ENCODE measurements around the gene DIP2B.

Gene DIP2B

DNA sequence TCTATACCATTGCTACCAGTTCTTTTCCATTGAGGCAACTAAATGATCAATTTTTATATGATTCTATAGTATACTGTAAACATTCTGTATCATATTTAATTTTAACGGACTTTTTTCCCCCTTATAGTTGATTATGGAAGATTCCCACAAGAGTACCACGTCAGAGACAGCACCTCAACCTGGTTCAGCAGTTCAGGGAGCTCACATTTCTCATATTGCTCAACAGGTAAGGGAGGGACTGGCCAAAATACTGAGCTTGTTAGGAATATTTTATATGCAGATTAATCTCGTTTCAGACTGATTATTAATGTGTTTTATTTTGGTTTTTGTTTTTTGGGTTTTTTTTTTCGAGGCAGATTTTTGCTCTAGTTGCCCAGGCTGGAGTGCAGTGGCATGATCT, 275.2 kb downstream of the DIP2B start:
- no peak for DNase-seq

DNA sequence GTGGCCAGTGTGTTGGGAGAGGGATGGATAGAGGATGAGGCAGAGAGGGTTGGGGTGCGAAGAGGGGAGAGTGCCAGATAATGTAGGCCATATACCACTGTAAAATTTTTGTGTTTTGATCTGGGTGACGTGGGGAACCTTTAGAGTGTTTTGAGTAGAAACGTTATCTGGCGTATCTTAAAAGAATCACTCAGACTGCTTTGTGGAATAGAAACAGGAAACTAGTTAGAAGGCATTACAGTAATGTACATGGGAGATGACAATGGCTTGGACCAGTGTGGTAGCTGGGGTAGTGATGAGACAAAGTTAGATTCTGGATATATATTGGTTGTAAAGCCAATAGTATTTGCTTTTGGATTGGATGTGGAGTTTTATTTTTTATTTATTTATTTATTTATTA, 279.7 kb downstream of the DIP2B start:
- DNase-seq = no peak

DNA sequence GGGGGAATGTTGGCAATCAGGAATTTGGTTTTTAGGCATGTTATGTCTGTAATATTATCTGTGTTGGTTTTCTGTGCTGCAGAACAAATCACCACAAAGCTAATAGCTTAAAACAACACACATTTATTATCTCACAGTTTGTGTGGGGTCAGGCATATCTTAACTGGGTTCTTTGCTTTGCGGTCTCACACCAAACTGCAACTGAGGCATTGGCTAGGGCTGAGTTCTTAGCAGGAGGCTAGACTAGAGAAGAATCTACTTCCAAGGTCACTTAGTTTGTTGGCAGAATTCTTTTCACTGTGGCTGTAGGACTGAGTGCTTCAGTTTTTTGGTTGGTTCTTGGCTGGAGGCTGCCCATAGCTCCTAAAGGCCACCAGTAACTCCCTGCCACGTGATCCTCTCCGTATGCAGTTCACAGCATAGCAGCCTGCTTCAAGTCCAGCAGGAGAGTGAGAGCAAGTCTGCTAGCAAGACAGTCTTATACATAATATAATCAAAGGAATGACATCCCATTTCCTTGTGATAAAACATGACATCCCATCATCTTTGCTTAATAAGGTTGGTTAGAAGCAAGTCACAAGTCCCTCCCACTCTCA, 280.7 kb downstream of the DIP2B start:
- no peak for DNase-seq

DNA sequence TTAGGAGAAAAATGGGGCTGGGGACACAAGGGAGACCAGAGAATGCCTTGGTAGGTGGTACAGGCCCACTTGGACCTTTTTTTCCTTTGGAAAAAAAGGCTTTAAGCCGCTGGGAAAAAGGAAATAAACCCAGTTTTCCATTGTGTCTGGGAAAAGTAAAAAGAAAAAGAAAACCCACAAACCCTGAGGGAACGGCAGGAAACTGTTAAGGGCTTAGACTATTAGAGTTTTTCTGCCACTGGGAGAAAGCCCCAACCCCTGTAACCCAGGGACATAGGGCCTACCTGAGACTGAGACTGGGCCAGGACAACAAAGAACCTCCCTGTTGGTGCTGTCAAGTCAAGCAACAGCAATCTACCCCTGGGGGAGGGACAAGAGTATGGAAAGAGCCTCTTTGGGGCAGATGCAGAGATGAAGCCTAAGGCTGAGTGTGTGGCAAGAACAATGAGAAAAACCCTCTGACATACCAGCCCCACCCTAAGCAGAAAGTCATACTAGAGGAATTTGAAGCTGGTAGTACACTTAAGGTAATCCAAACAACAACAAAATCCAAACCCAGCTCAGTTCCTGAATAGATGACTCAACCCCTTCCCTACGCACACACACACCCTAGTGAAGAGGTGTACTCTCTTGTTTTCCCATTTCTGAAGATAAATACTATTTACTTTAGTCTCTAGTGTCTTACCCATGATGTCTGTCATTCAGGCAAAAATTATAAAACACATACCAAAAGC, 281.9 kb downstream of the DIP2B start:
- peak; percentile 88 for DNase-seq

DNA sequence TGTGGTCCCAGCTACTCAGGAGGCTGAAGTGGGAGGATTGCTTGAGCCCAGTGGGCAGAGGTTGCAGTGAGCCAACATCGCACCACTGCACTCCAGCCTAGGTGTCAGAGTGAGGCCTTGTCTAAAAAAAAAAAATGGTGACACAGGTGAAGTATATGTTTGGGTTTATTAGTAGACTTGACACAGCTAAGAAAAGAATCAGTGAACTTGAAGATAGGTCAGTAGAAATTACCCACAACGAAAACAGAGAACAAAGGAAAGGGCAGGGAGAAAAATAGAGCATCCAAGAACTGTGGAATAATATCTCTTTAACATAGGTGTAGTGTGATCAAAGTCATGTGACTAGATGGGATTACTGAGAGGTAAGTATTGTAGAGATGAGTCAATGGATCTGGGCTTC, 282.8 kb downstream of the DIP2B start:
- DNase-seq = no peak

DNA sequence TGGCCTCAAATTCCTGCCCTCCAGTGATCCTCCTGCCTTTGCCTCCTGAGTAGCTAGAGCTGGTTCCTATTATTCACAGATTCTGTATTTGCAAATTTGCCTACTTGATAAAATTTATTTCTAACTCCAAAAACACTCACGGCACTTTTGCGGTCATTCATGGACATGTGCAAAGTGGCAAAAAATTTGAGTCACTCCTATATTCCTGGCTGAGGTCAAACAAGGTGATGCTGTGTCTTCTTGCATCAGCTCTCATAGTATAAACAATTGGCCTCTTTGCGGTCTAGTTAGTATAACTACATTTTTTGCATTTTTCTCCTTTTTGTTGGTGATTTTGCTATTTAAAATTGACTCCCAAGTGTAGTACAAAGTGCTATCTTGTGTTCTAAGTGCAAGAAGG, 283.8 kb downstream of the DIP2B start:
- no peak for DNase-seq

- no peak for DNase-seq
Observed at GRCh38 chr12:50790081-50790480, 285.3 kb downstream of the DIP2B start.

All from DMS53 (cell line).